ENCODE results near the gene SALL4. TPM values are rescaled to one million over a fixed set of nuclear protein-coding genes. Genes with fewer than 3 reads are reported as not detected.
A peak's percentile ranks its signal among the peaks of the same experiment; 100 is the strongest.

The SALL4 gene
- total RNA-seq, 2 donors from 2014 or later, result not detected

DNA sequence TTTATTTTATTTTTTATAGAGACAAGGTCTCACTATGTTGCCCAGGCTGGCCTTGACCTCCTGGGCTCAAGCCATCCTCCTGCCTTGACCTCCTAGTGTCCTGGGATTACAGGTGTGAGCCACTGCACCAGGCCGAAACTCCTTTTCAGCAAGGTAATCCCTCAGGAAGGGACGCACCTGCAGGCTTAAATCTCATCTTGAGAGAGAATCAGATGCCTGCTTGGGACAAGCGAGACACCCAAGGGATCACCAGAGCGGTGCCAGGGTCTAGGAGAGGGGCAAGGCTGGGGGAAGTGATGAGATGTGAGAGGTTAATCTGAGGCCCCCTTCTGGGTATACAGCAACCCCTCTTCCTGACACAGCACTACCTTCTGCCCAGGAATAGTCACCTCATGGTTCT, 30.1 kb downstream of the SALL4 start:
- Histone ChIP-seq H3K36me3 (no peaks in the 10 kb centered on the region), H3K27ac (no peak overlapping the region), H3K27me3 (replicated peaks; ENCODE audit: insufficient read depth) (no peaks in the 10 kb centered on the region), H3K4me1 (ENCODE audit: control insufficient read depth in 1 of 2, low read depth in 2 of 2) (no peaks in the 10 kb centered on the region), H3K4me3 (no peak overlapping the region), H3K9me3 (no peaks in the 10 kb centered on the region)
- ATAC-seq (ENCODE audit: insufficient number of reproducible peaks, low FRiP score, low read depth), result no peak
- TF ChIP-seq, protein P1, sequence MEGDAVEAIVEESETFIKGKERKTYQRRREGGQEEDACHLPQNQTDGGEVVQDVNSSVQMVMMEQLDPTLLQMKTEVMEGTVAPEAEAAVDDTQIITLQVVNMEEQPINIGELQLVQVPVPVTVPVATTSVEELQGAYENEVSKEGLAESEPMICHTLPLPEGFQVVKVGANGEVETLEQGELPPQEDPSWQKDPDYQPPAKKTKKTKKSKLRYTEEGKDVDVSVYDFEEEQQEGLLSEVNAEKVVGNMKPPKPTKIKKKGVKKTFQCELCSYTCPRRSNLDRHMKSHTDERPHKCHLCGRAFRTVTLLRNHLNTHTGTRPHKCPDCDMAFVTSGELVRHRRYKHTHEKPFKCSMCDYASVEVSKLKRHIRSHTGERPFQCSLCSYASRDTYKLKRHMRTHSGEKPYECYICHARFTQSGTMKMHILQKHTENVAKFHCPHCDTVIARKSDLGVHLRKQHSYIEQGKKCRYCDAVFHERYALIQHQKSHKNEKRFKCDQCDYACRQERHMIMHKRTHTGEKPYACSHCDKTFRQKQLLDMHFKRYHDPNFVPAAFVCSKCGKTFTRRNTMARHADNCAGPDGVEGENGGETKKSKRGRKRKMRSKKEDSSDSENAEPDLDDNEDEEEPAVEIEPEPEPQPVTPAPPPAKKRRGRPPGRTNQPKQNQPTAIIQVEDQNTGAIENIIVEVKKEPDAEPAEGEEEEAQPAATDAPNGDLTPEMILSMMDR (IDR thresholded peaks at IDR 0.05), result no peak
- DNase-seq (ENCODE audit: low spot score), result no peak

DNA sequence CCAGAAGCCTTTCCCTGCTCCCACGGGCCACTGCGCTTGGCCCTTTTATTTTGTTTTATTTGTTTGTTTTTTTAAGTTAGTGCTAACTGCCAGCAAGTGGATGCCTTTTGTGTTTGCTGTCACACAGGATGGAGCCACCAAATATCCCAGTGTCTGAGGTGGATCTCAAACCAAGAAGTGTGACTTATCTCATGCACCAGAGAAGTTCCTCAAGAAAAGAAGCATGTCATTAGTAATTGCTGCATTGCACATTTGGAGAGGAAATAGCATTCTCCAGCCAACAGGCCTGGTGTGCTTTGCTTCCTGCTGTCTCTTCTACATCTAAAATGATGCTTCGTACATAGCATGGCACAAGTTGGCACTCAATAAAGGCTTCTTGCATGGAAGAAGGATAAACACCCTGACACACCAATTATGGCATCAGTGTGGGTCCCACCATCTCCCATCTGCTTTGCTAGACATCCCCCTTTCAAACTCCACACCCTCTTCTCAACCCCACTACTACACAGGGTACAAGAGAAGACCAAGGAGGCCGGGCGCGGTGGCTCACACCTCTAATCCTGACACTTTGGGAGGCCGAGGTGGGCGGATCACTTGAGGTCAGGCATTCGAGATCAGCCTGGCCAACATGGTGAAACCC, 32.2 kb downstream of the SALL4 start:
- peaks cover 0 to 4% of the 10 kb centered on the region in 2 donors for H3K4me1 ChIP-seq (ENCODE audit: control insufficient read depth in 1 of 2, low read depth in 2 of 2)
- no peak overlapping the region for H3K4me3 ChIP-seq
- no peak overlapping the region for H3K27ac ChIP-seq
- no peaks in the 10 kb centered on the region for H3K27me3 ChIP-seq (replicated peaks; ENCODE audit: insufficient read depth)
- H3K9me3 ChIP-seq, result no peaks in the 10 kb centered on the region
- H3K36me3 ChIP-seq, result no peaks in the 10 kb centered on the region
- ATAC-seq (ENCODE audit: insufficient number of reproducible peaks, low FRiP score, low read depth) (no peak), DNase-seq (ENCODE audit: low spot score) (no peak)
- TF ChIP-seq, protein P1 (IDR thresholded peaks at IDR 0.05), result no peak

DNA sequence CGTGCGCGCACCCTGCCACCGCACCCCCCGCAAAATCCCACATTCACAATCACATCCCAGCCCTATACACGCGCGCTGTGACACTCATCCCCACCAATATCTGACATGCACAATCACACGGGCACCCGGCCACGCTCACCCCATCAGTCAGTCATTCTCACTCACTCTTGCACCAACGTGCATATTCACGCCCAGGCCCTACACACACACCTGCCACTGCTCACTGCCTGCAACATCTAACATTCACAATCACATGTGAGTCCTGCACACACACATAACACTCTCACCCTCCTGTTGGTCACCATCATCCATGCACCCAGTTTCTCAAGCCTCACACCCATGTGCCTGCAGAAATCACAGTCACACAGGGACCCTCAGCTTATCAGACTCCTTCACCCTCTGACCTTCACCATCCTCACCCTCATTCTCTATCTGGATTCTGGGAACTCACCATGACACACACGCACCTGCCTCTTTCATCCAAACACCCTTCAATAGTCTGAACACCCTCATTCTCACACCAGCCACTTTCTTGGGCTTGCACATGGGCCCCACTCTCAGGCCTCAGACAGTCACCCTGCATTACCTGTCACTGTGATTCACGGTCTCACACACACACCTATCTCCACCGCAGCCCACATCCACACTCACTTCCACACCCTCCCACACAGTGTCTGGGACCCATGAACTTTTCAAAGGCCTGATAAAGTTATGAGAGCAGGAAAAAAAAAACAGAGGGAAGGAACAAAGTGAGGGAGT, 33.4 kb downstream of the SALL4 start:
- ATAC-seq (ENCODE audit: insufficient number of reproducible peaks, low FRiP score, low read depth), result no peak
- Histone ChIP-seq H3K27ac (no peak overlapping the region), H3K4me3 (peak overlapping the region; percentile 42), H3K27me3 (replicated peaks; ENCODE audit: insufficient read depth) (no peaks in the 10 kb centered on the region), H3K4me1 (ENCODE audit: control insufficient read depth in 1 of 2, low read depth in 2 of 2) (peaks cover 0 to 4% of the 10 kb centered on the region in 2 donors), H3K36me3 (no peaks in the 10 kb centered on the region), H3K9me3 (no peaks in the 10 kb centered on the region)
- TF ChIP-seq, protein P1 (IDR thresholded peaks at IDR 0.05), result no peak
- DNase-seq (ENCODE audit: low spot score), result no peak

DNA sequence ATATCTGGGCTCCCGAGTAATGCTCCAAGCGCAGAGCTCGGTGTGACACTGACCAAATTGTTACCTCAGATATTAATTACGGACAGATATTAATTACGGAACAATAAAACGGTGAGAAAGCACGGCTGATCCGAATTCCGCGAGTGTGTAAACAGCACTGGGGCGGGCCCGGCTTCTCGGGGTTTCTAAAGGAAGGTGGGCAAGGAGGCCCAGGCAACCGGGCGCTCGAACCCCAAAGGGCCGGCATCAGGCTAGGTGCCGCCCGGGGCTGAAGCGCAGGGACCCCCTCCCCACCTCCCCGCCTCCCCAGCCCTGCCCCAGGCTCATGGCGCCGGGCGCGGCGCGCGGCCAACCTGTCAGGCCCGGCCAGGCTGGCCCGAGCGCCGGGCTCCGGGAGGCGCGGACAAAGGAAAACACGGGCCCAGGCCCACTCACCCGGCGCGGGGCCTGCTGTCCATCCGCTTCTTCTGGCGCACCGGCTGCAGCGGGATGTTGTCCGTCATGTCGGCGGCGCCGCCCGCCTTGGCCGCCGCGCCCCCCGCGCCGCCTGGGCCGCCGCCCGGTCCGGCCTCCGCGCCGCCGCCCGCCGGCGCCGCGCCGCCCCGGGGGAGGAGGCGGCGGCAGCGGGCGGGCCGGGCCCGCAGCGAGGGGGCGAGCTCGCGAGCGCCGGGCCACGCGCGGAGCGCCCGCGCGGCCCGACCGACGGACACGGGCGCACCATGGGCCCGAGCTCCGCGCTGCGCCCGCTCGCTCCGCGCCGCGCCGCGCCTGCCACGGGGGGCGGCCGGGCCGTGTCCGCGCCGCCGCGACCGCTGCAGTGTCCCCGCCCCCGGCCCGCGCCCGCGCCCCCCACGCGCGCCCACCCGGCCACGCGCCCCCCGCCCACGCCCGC, 34.2 kb downstream of the SALL4 start, which contains the start of gene ATP9A:
TSS of gene ATP9A (minus strand) at position 524 of the 892 bp plus-strand sequence. CDS start at position 503, 21 bp downstream.
- Histone ChIP-seq H3K27me3 (replicated peaks; ENCODE audit: insufficient read depth) (no peaks in the 10 kb centered on the region), H3K4me3 (peak within 1 kb of the TSS; percentile 96), H3K36me3 (no peaks in the 10 kb centered on the region), H3K27ac (peak within 1 kb of the TSS; percentile 51 to 61), H3K9me3 (no peaks in the 10 kb centered on the region), H3K4me1 (ENCODE audit: control insufficient read depth in 1 of 2, low read depth in 2 of 2) (peaks cover 0 to 4% of the 10 kb centered on the region in 2 donors)
- TF ChIP-seq, protein P1 (IDR thresholded peaks at IDR 0.05), result peak; percentile 7
- ATAC-seq (ENCODE audit: insufficient number of reproducible peaks, low FRiP score, low read depth) (no peak), DNase-seq (ENCODE audit: low spot score) (no peak)
